K562 (cell line): ENCODE measurements around the gene RASSF10. TPM values are rescaled to one million over a fixed set of nuclear protein-coding genes. Genes with fewer than 3 reads are reported as not detected.

ENCODE experiments used
- CBX2 ChIP-seq: fragments of 200-600 bp; sonication (generic); IDR thresholded peaks from one replicate; pipeline ENCODE4 v1.6.1; 2012; ENCODE audit warnings: mild to moderate bottlenecking, low read length, inconsistent platforms; ENCODE audit not compliant: insufficient read depth, poor library complexity, severe bottlenecking
- CEBPB ChIP-seq: fragments of 450-650 bp; IDR thresholded peaks from 2 replicates; pipeline ENCODE4 v1.6.1; 2016; ENCODE audit warnings: missing genetic modification characterization, missing compliant biosample characterization
- ELF2 ChIP-seq: fragments of 250-450 bp; sonication (Bioruptor Pico); IDR thresholded peaks from 2 replicates; pipeline ENCODE4 v1.5.0; 2021; ENCODE audit warnings: mild to moderate bottlenecking
- POLR2AphosphoS5 ChIP-seq: IDR thresholded peaks from 2 replicates; pipeline ENCODE4 v1.6.1; 2011; ENCODE audit warnings: mild to moderate bottlenecking, low read depth, low read length, moderate library complexity; ENCODE audit not compliant: control insufficient read depth, insufficient read depth
- PRMT5 ChIP-seq: sonication (generic); formaldehyde crosslinking; IDR thresholded peaks from 2 replicates; pipeline ENCODE4 v1.5.0; 2020; ENCODE audit warnings: missing genetic modification reagents
- RBM17 ChIP-seq: fragments of 200-400 bp; formaldehyde crosslinking; IDR thresholded peaks from 2 replicates; pipeline ENCODE4 v1.6.1; 2017; ENCODE audit warnings: low read depth, mild to moderate bottlenecking, low read length, borderline replicate concordance
- SP1 ChIP-seq: sonication (generic); formaldehyde crosslinking; IDR thresholded peaks from 2 replicates; pipeline ENCODE4 v1.8.1; 2022; ENCODE audit warnings: mild to moderate bottlenecking, missing genetic modification reagents
- ZC3H8 ChIP-seq: fragments of 450-650 bp; IDR thresholded peaks from 2 replicates; pipeline ENCODE4 v1.6.1; 2017
- ZNF561 ChIP-seq: fragments of 450-650 bp; formaldehyde crosslinking; conservative IDR thresholded peaks from 2 replicates; pipeline ENCODE4 v1.4.0; 2020; ENCODE audit warnings: mild to moderate bottlenecking, moderate library complexity
- ZNF57 ChIP-seq: fragments of 450-650 bp; formaldehyde crosslinking; IDR thresholded peaks from 2 replicates; pipeline ENCODE4 v1.4.0; 2020; ENCODE audit warnings: mild to moderate bottlenecking, moderate library complexity
- ZNF699 ChIP-seq: fragments of 250-450 bp; sonication (Bioruptor Pico); IDR thresholded peaks from 2 replicates; pipeline ENCODE4 v1.8.0; 2021; ENCODE audit warnings: mild to moderate bottlenecking, moderate library complexity; ENCODE audit not compliant: insufficient replicate concordance
- polyA plus RNA-seq, 8 experiments: library from polyadenylated mRNA; depleted of rRNA in 4 of 8; stranded (reverse) in 5 of 8; unstranded in 3 of 8; fragments of >200 nt; fragmentation: Nextera tagmentation in 2 of 8; fragmentation: Illumina TruSeq in 1 of 8; extraction: Ambion mirVana in 2 of 8; extraction: Trizol in 1 of 8; gene quantifications; 2 replicates each; pipeline versions ENCODE4 v1.2.1 to v1.2.3, GENCODE V29; 2011 to 2014; ENCODE audit warnings: inconsistent platforms in 1 of 8, missing spikeins in 1 of 8
- total RNA-seq, 7 experiments: library from RNA; depleted of rRNA in 6 of 7; stranded (reverse); fragments of >200 nt in 6 of 7; fragmentation: Illumina TruSeq in 2 of 7; extraction: Trizol in 2 of 7; gene quantifications; 2 replicates each; pipeline versions ENCODE4 v1.2.1 to v1.2.3, GENCODE V29; 2011 to 2021; ENCODE audit warnings: low replicate concordance in 1 of 7
- TF ChIP-seq, protein P1 (sequence below): fragments of 250-450 bp; sonication (Bioruptor Pico); IDR thresholded peaks from 2 replicates; pipeline ENCODE4 v1.8.0; 2021; ENCODE audit warnings: moderate library complexity, mild to moderate bottlenecking, inconsistent platforms
- TF ChIP-seq, protein P2 (sequence below): fragments of 450-650 bp; formaldehyde crosslinking; IDR thresholded peaks from 2 replicates; pipeline ENCODE4 v1.4.0; 2020; ENCODE audit warnings: mild to moderate bottlenecking, moderate library complexity
- TF ChIP-seq, protein P3 (sequence below): fragments of 250-450 bp; sonication (Bioruptor Pico); IDR thresholded peaks from 2 replicates; pipeline ENCODE4 v1.8.0; 2021; ENCODE audit warnings: moderate library complexity, mild to moderate bottlenecking, inconsistent platforms
- TF ChIP-seq, protein P4 (sequence below): fragments of 250-450 bp; sonication (Bioruptor Pico); IDR thresholded peaks from 2 replicates; pipeline ENCODE4 v1.4.0; 2020; ENCODE audit warnings: mild to moderate bottlenecking, moderate library complexity, borderline replicate concordance
- TF ChIP-seq, protein P5 (sequence below): fragments of 450-650 bp; formaldehyde crosslinking; conservative IDR thresholded peaks from 2 replicates; pipeline ENCODE4 v1.4.0; 2022; ENCODE audit warnings: mild to moderate bottlenecking, missing genetic modification characterization
- TF ChIP-seq, protein P6 (sequence below): fragments of 150-350 bp; conservative IDR thresholded peaks from 2 replicates; pipeline ENCODE4 v1.6.1; 2014; ENCODE audit warnings: low read length

Gene RASSF10
- total and polyA plus RNA-seq, 9 of the 15 experiments (the other 6 are each of a cell fraction or from before 2014, with no cell fraction given): not detected

DNA sequence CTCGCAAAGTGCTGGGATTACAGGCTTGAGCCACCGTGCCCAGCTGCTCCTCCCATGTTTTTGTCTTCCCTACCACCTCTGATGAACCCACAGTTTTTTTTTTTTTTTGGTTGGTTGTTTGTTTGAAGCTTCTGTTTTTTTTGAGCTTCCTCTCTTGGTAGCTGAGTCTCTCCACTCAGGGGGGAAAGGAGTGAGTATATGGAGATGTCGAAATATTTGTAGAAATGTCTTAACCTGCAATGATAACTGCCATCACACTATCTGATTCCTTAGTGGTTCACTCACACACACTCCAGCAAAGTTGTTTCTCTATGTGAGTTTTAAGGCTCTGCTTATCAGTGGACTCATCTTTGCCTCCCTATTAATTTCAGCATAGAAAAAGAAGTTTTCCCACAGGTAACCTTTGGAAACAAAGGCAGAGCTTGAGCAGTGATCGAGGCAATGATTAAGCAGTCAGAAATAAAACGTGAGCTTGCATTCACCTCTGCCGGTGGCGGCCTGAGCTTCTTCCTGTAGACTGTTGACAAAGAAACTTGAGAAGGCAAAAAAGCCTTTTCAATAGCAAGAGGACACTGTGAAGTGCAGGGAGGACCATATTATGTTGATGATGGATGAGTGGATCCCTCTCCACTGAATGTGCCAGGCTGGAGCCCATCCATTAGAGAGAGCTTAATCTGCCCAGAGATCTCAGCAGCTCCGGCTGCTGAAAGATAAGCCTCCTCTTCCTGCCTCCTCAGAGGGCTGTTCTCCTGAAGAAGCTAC, 29.0 kb upstream of the RASSF10 start (continued):
- TF ChIP-seq ZNF699 (CRISPR knock-in tag) (no peak), RBM17 (no peak), ELF2 (CRISPR knock-in tag) (no peak), CEBPB (peak; percentile 67), SP1 (CRISPR knock-in tag) (no peak), CBX2 (no peak), ZC3H8 (no peak), ZNF57 (CRISPR knock-in tag) (no peak), PRMT5 (CRISPR knock-in tag) (no peak), ZNF561 (CRISPR knock-in tag) (no peak), POLR2AphosphoS5 (peak; percentile 8; the same call in 1 of the 2 replicates)
- TF ChIP-seq, protein P1, sequence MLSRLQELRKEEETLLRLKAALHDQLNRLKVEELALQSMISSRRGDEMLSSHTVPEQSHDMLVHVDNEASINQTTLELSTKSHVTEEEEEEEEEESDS (CRISPR knock-in tag): no peak
- TF ChIP-seq, protein P2, sequence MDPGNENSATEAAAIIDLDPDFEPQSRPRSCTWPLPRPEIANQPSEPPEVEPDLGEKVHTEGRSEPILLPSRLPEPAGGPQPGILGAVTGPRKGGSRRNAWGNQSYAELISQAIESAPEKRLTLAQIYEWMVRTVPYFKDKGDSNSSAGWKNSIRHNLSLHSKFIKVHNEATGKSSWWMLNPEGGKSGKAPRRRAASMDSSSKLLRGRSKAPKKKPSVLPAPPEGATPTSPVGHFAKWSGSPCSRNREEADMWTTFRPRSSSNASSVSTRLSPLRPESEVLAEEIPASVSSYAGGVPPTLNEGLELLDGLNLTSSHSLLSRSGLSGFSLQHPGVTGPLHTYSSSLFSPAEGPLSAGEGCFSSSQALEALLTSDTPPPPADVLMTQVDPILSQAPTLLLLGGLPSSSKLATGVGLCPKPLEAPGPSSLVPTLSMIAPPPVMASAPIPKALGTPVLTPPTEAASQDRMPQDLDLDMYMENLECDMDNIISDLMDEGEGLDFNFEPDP (CRISPR knock-in tag): no peak
- TF ChIP-seq, protein P3, sequence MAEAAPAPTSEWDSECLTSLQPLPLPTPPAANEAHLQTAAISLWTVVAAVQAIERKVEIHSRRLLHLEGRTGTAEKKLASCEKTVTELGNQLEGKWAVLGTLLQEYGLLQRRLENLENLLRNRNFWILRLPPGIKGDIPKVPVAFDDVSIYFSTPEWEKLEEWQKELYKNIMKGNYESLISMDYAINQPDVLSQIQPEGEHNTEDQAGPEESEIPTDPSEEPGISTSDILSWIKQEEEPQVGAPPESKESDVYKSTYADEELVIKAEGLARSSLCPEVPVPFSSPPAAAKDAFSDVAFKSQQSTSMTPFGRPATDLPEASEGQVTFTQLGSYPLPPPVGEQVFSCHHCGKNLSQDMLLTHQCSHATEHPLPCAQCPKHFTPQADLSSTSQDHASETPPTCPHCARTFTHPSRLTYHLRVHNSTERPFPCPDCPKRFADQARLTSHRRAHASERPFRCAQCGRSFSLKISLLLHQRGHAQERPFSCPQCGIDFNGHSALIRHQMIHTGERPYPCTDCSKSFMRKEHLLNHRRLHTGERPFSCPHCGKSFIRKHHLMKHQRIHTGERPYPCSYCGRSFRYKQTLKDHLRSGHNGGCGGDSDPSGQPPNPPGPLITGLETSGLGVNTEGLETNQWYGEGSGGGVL (CRISPR knock-in tag): no peak
- TF ChIP-seq, protein P4, sequence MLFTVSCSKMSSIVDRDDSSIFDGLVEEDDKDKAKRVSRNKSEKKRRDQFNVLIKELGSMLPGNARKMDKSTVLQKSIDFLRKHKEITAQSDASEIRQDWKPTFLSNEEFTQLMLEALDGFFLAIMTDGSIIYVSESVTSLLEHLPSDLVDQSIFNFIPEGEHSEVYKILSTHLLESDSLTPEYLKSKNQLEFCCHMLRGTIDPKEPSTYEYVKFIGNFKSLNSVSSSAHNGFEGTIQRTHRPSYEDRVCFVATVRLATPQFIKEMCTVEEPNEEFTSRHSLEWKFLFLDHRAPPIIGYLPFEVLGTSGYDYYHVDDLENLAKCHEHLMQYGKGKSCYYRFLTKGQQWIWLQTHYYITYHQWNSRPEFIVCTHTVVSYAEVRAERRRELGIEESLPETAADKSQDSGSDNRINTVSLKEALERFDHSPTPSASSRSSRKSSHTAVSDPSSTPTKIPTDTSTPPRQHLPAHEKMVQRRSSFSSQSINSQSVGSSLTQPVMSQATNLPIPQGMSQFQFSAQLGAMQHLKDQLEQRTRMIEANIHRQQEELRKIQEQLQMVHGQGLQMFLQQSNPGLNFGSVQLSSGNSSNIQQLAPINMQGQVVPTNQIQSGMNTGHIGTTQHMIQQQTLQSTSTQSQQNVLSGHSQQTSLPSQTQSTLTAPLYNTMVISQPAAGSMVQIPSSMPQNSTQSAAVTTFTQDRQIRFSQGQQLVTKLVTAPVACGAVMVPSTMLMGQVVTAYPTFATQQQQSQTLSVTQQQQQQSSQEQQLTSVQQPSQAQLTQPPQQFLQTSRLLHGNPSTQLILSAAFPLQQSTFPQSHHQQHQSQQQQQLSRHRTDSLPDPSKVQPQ (CRISPR knock-in tag): no peak
- TF ChIP-seq, protein P5, sequence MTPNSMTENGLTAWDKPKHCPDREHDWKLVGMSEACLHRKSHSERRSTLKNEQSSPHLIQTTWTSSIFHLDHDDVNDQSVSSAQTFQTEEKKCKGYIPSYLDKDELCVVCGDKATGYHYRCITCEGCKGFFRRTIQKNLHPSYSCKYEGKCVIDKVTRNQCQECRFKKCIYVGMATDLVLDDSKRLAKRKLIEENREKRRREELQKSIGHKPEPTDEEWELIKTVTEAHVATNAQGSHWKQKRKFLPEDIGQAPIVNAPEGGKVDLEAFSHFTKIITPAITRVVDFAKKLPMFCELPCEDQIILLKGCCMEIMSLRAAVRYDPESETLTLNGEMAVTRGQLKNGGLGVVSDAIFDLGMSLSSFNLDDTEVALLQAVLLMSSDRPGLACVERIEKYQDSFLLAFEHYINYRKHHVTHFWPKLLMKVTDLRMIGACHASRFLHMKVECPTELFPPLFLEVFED (CRISPR knock-in tag): no peak
- TF ChIP-seq, protein P6, sequence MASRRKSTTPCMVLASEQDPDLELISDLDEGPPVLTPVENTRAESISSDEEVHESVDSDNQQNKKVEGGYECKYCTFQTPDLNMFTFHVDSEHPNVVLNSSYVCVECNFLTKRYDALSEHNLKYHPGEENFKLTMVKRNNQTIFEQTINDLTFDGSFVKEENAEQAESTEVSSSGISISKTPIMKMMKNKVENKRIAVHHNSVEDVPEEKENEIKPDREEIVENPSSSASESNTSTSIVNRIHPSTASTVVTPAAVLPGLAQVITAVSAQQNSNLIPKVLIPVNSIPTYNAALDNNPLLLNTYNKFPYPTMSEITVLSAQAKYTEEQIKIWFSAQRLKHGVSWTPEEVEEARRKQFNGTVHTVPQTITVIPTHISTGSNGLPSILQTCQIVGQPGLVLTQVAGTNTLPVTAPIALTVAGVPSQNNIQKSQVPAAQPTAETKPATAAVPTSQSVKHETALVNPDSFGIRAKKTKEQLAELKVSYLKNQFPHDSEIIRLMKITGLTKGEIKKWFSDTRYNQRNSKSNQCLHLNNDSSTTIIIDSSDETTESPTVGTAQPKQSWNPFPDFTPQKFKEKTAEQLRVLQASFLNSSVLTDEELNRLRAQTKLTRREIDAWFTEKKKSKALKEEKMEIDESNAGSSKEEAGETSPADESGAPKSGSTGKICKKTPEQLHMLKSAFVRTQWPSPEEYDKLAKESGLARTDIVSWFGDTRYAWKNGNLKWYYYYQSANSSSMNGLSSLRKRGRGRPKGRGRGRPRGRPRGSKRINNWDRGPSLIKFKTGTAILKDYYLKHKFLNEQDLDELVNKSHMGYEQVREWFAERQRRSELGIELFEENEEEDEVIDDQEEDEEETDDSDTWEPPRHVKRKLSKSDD: no peak
